ENCODE data around the gene CCNY.
"Not testable (repeated sequence)": the region's sequence is repeated elsewhere in the genome, so short reads cannot be mapped to it uniquely, and the experiment has no call there.

The CCNY gene

GRCh38 chr10:35535136-35535535 is 198.8 kb downstream of the CCNY start:
- no peak for DNase-seq

- DNase-seq: no peak
These were observed 200.5 kb downstream of the CCNY start for GRCh38 chr10:35536789-35537188.

- DNase-seq: not testable (repeated sequence)
These were observed 201.6 kb downstream of the CCNY start for GRCh38 chr10:35537925-35538324.

GRCh38 chr10:35540296-35541164 is 204.2 kb downstream of the CCNY start:
- peak; percentile 45 for DNase-seq

GRCh38 chr10:35541720-35542119 is 205.4 kb downstream of the CCNY start:
- DNase-seq: no peak

- peak; percentile 42 for DNase-seq
These were observed 206.0 kb downstream of the CCNY start for GRCh38 chr10:35542303-35542702.

- DNase-seq: no peak
These were observed 208.9 kb downstream of the CCNY start for GRCh38 chr10:35545079-35545657.

- DNase-seq: no peak
These were observed 209.7 kb downstream of the CCNY start for GRCh38 chr10:35545878-35546590.

- DNase-seq: no peak
These were observed 210.5 kb downstream of the CCNY start for GRCh38 chr10:35546824-35547225.

- DNase-seq: no peak
These were observed 216.5 kb downstream of the CCNY start for GRCh38 chr10:35552650-35553342.

GRCh38 chr10:35554036-35554435 is 217.7 kb downstream of the CCNY start:
- no peak for DNase-seq

- no peak for DNase-seq
These were observed 218.2 kb downstream of the CCNY start for GRCh38 chr10:35554461-35555056.

GRCh38 chr10:35555962-35556930 is 219.9 kb downstream of the CCNY start:
- DNase-seq: no peak

GRCh38 chr10:35558276-35558675 is 222.0 kb downstream of the CCNY start:
- no peak for DNase-seq

- DNase-seq: no peak
These were observed 223.1 kb downstream of the CCNY start for GRCh38 chr10:35559416-35559815.

- DNase-seq: no peak
These were observed 225.4 kb downstream of the CCNY start for GRCh38 chr10:35561715-35562114.

- DNase-seq: no peak
These were observed 226.1 kb downstream of the CCNY start for GRCh38 chr10:35562427-35562826.

GRCh38 chr10:35563261-35563891 is 227.1 kb downstream of the CCNY start:
- DNase-seq: peak; percentile 63

GRCh38 chr10:35564341-35564968 is 228.1 kb downstream of the CCNY start:
- no peak for DNase-seq

GRCh38 chr10:35565602-35566081 is 229.3 kb downstream of the CCNY start:
- no peak for DNase-seq

Measured in activated CD4-positive, alpha-beta T cell treated with anti-CD3 and anti-CD28 coated beads, Interleukin-2, Interleukin-6, amounts not matched to agents 100 ng/mL and 50 ng/mL, durations not matched to agents 16 hours and 8 hours (primary cell).